Stimulated activated naive CD8-positive, alpha-beta T cell treated with anti-CD3 and anti-CD28 coated beads, Interleukin-15, amount 100 ng/mL, for 72 hours (primary cell): ENCODE data around the gene GPBP1.
"Not testable (repeated sequence)": the region's sequence is repeated elsewhere in the genome, so short reads cannot be mapped to it uniquely, and the experiment has no call there.

Source experiments
- ATAC-seq: fragments of 150-1000 bp; cut with Tn5 transposase; 2 replicates; pipeline ENCODE4 v1.10.0; 2021; ENCODE audit warnings: mild to moderate bottlenecking, moderate library complexity
- DNase-seq, 2 donors: peaks; one replicate each; pipeline ENCODE4 v3.0.0; 2021 to 2022
- H3K27ac Mint-ChIP-seq, 2 donors: one replicate each; pipeline ENCODE4 v1.8.0; 2022; ENCODE audit warnings: mild to moderate bottlenecking in 2 of 2, mixed read lengths in 2 of 2, moderate library complexity in 2 of 2
- H3K27me3 Mint-ChIP-seq: one replicate; pipeline ENCODE4 v1.8.0; 2022; ENCODE audit warnings: mixed read lengths
- H3K4me1 Mint-ChIP-seq: one replicate; pipeline ENCODE4 v1.8.0; 2022; ENCODE audit warnings: mild to moderate bottlenecking, mixed read lengths
- H3K4me3 Mint-ChIP-seq, 2 donors: one replicate each; pipeline ENCODE4 v1.8.0; 2022; ENCODE audit warnings: mild to moderate bottlenecking in 2 of 2, mixed read lengths in 2 of 2, moderate library complexity in 1 of 2
- H3K9me3 Mint-ChIP-seq, 2 donors: one replicate each; pipeline ENCODE4 v1.8.0; 2022; ENCODE audit warnings: mixed read lengths in 2 of 2

GPBP1 gene

DNA sequence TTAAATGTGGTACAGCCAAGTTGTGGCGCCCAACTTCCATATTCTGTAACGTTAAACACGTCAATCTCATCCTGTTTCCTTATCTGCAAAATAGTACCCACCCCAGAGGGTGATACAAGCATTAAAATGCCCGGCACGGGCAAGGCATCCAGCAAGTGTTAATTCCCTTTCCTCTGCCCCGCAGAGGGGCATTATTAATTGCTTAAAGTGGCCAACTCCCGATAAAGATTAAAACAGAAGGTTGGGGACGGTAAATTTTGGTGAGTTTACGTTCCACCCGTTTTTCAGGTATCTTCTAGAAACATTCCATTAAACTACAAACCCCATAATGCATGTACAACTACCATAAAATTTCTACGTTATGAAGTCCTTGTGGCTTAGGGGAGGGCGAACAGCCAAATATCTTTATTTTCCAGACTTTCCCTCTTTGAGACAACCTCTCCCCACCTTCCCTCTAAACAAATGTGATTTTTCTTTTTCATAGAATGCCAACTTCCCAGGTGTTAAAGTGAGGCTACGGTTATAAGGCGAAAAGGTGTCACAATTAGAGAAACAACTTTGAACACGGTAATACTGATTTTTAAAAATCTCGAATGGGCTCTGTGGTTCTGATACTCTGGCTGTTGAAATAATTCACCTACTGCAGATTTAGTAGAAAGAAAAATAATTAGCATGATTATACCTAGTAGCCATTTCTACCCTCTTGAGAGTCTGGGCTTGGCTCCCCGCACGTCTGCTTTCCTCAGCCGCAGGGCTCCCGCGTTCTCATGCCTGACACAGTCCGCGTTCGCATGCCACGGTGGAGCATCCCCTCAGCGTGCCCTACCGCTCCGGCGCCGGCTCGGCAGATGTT, 1.2 kb upstream of the GPBP1 start:
- Mint-ChIP-seq H3K9me3 (no peaks in the 10 kb centered on the region), H3K27me3 (no peaks in the 10 kb centered on the region), H3K4me3 (peak overlapping the region; percentile 93 to 97), H3K4me1 (peaks cover 17% of the 10 kb centered on the region), H3K27ac (peak overlapping the region; percentile 96)
- ATAC-seq = no peak
- DNase-seq = peak in 1 of 2 donors; percentile 16

DNA sequence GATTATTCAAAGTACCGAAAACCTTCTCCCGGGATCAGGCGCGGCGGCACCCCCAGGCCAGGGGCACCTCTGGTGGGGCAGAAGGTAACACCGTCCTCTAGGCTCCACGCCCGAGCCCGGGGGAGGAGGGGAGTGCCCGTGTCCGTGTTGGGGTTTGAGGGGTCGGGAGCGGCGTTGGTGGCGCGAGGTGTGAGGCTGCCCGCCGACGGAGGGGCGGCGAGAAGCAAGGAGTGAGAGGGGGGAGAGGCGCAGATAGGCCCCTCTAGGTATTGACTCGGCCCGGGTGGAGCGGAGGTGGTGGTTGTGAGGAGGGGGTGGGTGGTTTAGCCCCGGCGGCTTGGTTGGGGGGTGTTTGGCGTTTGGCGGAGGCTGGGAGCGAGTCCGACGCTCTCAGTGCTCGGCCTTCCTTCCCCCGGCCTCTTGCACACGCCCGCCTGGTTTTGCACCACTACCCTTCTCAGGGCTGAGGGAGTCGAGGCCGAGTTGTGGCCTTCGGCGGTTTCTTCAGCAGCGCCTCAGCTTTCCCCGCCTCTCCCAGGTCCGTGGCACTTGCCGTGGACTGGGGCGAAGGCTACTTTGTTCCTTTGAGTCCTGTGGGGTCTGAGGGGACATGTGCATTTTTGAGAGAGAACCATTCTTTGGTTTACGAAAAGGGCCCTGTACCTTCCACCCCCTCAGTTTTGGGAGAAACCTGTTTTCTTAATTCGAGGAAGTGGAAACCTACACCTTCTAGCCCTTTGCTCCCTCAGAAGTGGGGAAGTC, 450 bp downstream of the GPBP1 start:
- peak in 1 of 2 donors; percentile 54 for DNase-seq
- H3K9me3 Mint-ChIP-seq = no peaks in the 10 kb centered on the region
- no peaks in the 10 kb centered on the region for H3K27me3 Mint-ChIP-seq
- peaks cover 27% of the 10 kb centered on the region for H3K4me1 Mint-ChIP-seq
- ATAC-seq = peak; percentile 28
- H3K27ac Mint-ChIP-seq = peak overlapping the region; percentile 98 to 99
- peak overlapping the region; percentile 93 to 97 for H3K4me3 Mint-ChIP-seq

DNA sequence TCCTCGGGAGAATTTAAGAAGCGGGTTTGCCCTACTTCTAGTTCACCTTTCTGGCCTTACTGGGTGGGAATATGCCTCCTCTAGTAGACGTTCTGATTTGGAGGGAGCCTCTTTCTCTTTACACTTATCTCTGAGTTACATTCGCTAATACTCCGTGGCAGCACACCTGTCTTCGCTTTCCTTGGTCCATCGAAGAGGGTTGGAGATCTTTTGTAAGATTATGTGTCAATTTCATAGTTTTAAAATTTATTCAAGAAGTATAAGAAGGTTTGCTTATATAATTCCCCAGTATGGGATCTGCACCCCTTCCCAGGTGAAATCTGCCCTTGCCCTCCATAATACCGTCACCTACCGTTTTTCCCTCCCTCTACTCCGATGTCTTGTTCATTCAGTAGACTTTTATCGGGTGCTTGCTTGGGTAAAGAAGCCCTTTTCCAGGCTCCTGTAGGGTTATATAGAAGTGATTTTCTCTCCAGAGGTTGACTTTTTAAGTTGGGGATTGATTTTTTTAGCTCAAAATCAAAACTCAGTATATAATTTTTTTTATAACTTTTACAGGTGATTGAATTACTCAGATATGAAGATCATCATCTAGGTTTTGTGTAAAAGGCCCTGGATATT, 1.1 kb downstream of the GPBP1 start:
- DNase-seq (no peak), ATAC-seq (no peak)
- Mint-ChIP-seq H3K27ac (peak overlapping the region; percentile 98 to 99), H3K9me3 (peaks cover 0 to 4% of the 10 kb centered on the region in 2 donors), H3K4me3 (peak overlapping the region; percentile 93 to 97), H3K4me1 (peaks cover 34% of the 10 kb centered on the region), H3K27me3 (no peaks in the 10 kb centered on the region)

DNA sequence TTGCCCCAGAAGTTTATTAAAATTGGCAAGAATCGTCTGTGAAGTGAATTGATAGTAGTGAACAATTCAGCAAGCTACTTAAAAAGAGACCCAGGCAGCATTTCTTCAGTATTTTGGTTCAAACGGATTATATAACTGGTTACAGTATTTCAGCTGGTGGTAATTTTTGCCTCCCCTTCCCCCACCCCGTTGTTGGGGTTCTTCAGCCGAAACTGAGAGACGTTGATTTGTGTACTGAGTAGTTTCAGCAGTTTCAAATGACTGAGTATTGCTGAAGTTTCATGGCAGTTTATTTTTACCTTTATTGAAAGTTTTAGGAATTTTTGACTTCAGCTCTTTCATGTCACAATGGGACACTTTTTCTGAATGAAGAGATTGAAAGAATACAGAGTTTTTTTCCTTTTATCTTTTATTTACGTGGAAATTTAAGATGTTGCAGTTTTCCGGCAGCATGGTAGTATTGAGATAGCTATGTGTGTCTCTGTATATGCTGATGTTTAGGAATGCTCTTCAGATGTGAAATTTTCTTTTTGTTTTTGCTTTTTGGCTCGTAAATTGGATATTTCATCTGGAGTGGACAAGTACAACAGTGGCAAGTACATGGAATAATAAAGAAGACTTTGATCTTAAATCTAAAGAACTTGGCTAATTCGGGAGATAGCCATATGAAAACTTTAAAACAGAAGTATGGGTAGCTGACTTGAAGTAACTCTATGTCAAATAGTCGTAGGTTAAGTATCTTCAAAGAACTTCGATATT, 1.9 kb downstream of the GPBP1 start:
- ATAC-seq = no peak
- Mint-ChIP-seq H3K27ac (peak overlapping the region; percentile 89 to 98), H3K4me1 (peaks cover 41% of the 10 kb centered on the region), H3K4me3 (peak overlapping the region; percentile 93 to 97), H3K27me3 (no peaks in the 10 kb centered on the region), H3K9me3 (peaks cover 0 to 4% of the 10 kb centered on the region in 2 donors)
- DNase-seq = peak; percentile 36 to 51

DNA sequence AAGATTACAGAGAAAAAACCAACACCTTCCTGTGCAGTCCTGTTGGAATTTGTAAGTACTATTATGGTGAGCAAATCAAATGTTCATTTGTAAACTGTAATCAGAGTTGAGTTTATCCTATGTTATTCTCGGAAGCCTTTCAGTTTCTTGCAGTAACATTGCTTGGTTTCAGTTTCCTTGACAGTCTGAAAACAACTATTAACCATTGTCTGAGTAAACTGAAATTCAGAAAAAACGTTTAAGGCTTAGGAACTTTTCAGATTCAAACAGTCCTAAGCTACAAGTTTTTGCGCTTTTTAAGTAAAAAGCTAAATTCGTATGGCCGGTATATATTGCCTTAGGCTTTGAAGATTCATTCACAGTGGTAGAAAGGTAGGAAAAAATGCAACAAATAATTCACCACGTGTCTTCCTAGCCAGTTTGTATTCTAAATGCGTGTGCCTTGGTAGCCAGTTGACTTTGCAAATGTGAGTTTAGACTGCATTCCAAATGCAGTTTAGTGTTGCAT, 2.5 kb downstream of the GPBP1 start:
- ATAC-seq (no peak), DNase-seq (no peak)
- Mint-ChIP-seq H3K27me3 (no peaks in the 10 kb centered on the region), H3K9me3 (peaks cover 0 to 4% of the 10 kb centered on the region in 2 donors), H3K4me1 (peaks cover 48% of the 10 kb centered on the region), H3K4me3 (peak overlapping the region; percentile 93 to 97), H3K27ac (peak overlapping the region; percentile 54 to 98)

DNA sequence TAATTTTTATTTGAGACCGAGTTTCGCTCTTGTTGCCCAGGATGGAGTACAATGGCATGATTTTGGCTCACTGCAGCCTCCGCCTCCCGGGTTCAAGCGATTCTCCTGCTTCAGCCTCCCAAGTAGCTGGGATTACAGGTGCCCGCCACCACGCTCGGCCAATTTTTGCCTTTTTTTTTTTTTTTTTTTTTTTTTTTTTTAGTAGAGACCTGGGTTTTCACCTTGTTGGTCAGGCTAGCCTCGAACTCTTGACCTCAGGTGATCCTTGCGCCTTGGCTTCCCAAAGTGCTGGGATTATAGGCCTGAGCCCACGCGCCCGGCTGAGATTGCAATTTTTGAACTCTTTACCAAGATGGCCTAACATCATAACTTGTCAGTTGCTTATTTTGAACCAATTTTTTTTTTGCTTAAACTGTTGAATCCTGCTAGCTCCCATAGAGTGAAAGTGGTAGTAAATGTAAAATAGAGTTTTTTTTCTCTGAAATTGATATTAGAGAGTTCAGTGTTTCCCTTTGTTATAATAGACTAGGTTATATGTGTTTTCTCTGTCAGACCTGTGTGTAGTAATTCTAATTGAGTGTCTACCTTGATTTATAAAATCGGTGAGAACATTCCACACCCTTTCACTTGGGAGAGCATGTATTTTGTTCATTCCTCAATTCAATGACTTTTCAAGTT, 3.8 kb downstream of the GPBP1 start:
- Mint-ChIP-seq H3K27ac (peak overlapping the region; percentile 69 to 90), H3K4me3 (peak overlapping the region; percentile 93 to 97), H3K9me3 (peaks cover 0 to 4% of the 10 kb centered on the region in 2 donors), H3K4me1 (peaks cover 42% of the 10 kb centered on the region), H3K27me3 (no peaks in the 10 kb centered on the region)
- no peak for DNase-seq
- ATAC-seq = no peak

DNA sequence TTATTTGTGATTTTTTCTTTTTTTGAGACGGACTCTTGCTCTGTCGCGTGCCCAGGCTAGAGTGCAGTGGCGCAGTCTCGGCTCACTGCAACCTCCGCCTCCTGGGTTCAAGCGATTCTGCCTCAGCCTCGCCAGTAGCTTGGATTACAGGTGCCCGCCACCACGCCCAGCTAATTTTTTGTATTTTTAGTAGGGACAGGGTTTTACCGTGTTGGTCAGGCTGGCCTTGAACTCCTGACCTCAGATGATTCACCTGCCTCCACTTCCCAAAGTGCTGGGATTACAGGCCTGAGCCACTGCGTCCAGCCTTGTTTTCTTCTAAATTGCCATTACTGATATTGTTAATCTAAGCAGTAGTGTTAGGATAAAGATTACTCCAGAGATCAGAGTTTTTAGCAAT, 4.4 kb downstream of the GPBP1 start:
- not testable (repeated sequence) for H3K27me3 Mint-ChIP-seq, ATAC-seq, H3K9me3 Mint-ChIP-seq, DNase-seq
- Mint-ChIP-seq H3K4me3 (peak overlapping the region; percentile 93 to 97), H3K4me1 (peaks cover 42% of the 10 kb centered on the region), H3K27ac (peak overlapping the region in 1 of 2 donors; percentile 27)

DNA sequence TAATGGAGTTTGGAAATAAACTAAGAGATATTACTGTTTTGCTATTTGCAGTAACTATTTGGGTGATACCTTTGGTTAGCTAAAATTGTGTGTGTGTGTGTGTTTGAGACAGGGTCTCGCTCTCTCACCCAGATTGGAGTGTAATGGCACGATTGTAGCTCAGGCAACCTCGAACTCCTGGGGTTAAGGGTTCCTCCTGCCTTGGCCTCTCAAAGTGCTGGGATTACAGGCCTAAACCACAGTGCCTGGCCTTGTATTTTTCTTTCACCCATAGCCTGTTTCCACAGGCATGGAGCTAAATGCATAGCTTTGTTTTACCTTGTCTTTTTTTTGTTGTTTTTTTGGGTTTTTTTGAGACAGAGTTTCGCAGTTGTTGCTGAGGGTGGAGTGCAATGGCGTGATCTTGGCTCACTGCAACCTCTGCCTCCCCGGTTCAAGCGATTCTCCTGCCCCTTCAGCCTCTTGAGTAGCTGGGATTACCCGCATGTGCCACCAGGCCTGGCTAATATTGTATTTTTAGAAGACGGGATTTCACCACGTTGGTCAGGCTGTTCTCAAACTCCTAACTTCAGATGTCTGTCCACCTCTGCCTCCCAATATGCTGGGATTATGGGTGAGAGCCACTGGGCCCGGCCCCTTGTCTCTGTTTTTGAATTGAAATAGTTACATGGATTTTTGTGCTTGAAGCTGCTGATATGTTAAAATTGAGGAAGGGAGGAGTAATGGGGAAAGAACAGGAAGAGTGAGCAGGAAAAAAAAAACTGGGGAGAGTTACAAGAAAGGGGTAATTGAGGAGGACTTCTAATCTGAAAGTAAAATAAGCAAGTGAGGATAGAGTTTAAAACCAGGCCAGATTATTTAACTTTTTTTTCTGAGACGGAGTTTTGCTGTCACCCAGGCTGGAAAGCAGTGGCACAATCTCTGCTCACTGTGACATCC, 5.7 kb downstream of the GPBP1 start:
- no peak for ATAC-seq
- Mint-ChIP-seq H3K27me3 (no peaks in the 10 kb centered on the region), H3K4me3 (peak overlapping the region; percentile 93 to 97), H3K27ac (peak overlapping the region; percentile 36 to 75), H3K9me3 (peaks cover 0 to 8% of the 10 kb centered on the region in 2 donors), H3K4me1 (peaks cover 52% of the 10 kb centered on the region)
- DNase-seq = no peak

DNA sequence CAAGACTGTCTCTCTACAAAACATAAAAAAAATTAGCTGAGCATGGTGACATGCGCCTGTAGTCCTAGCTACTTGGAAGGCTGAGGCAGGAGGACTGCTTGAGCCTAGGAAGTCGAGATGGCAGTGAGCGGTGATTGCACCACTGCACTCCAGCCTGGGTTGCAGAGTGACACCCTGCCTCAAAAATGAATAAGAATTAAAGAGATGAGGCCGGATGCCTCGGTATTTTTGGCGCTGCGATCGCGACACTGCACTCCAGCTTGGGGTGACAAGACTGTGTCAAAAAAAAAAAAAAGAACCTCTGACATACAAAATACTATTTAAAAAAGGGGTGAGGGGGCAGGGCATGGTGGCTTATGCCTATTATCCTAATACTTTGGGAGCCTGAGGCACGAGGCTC, 7.3 kb downstream of the GPBP1 start:
- H3K27ac Mint-ChIP-seq = peak overlapping the region in 1 of 2 donors; percentile 68
- DNase-seq (no peak), ATAC-seq (no peak)
- H3K4me1 Mint-ChIP-seq = peaks cover 67% of the 10 kb centered on the region
- H3K9me3 Mint-ChIP-seq = peaks cover 0 to 8% of the 10 kb centered on the region in 2 donors
- H3K4me3 Mint-ChIP-seq = peak overlapping the region; percentile 69 to 97
- no peaks in the 10 kb centered on the region for H3K27me3 Mint-ChIP-seq

DNA sequence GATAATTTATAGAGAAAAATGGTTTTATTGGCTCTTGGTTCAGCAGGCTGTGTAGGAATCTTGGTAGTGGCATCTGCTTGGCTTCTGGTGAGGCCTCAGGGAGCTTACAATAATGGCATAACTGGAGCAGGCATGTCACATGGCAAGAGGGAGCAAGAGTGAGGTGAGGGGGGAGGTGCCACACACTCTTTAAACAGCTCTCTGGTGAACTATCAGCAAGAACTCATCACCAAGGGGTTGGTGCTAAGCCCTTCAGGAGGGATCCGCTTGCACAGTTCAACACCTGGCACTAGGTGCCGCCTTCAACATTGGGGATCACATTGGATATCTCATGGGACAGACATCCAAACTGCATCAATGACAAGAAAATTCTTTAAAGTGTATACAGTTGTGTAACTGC, 10.5 kb downstream of the GPBP1 start:
- ATAC-seq (peak; percentile 69), DNase-seq (no peak)
- H3K4me1 Mint-ChIP-seq = peaks cover 85% of the 10 kb centered on the region
- peaks cover 0 to 8% of the 10 kb centered on the region in 2 donors for H3K9me3 Mint-ChIP-seq
- no peaks in the 10 kb centered on the region for H3K27me3 Mint-ChIP-seq
- H3K4me3 Mint-ChIP-seq = peak overlapping the region in 1 of 2 donors; percentile 51
- H3K27ac Mint-ChIP-seq = no peak overlapping the region

DNA sequence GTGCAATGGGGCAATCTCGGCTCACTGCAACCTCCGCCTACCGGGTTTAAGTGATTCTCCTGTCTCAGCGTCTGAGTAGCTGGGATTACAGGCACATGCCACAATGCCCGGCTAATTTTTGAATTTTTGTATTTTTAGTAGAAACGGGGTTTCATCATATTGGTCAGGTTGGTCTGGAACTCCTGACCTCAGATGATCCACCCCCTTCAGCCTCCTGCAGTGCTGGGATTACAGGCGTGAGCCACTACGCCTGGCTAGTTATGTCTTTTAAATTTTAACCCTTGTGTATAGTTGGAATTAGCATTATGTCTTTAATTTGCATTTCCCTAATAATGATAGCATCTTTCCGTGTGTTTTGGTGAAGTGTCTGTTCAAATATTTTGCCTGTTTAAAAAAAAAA, 11.5 kb downstream of the GPBP1 start:
- no peak for DNase-seq
- H3K9me3 Mint-ChIP-seq = peaks cover 0 to 5% of the 10 kb centered on the region in 2 donors
- peak overlapping the region; percentile 3 to 44 for H3K4me3 Mint-ChIP-seq
- peaks cover 85% of the 10 kb centered on the region for H3K4me1 Mint-ChIP-seq
- no peaks in the 10 kb centered on the region for H3K27me3 Mint-ChIP-seq
- H3K27ac Mint-ChIP-seq = no peak overlapping the region
- ATAC-seq = no peak

DNA sequence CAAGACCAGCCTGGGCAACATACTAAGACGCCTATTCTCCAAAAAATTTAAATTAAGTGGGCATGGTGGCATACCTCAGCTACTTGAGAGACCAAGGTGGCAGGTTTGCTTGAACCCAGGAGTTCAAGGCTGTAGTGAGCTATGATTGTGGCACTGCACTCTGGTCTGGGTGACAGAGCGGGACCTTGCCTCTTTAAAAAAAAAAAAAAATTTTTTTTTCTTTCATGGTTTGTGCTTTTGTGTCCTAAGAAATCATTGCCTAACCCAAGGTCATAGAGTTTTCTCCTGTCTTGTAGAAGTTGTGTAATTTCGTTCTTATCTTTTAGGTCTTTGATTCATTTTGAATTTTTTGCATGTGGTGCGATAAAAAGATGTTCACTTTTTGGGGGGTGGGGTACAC, 12.3 kb downstream of the GPBP1 start:
- peaks cover 82% of the 10 kb centered on the region for H3K4me1 Mint-ChIP-seq
- H3K27me3 Mint-ChIP-seq = no peaks in the 10 kb centered on the region
- H3K9me3 Mint-ChIP-seq = peaks cover 0 to 5% of the 10 kb centered on the region in 2 donors
- DNase-seq = no peak
- no peak for ATAC-seq
- H3K27ac Mint-ChIP-seq = no peak overlapping the region
- peak overlapping the region; percentile 35 to 44 for H3K4me3 Mint-ChIP-seq

DNA sequence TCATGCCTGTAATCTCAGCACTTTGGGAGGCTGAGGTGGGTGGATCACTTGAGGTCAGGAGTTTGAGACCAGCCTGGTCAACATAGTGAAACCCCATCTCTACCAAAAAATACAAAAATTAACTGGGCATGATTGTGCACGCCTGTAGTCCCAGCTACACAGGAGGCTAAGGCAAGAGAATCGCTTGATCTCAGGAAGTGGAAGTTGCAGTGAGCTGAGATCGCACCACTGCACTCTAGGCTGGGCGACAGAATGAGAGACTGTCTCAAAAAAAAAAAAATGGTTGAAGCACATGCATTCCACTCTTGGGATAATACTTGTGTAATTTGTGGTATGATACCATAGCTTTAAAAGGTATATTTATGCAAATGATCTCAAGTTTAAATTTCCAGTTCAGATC, 14.1 kb downstream of the GPBP1 start:
- not testable (repeated sequence) for H3K9me3 Mint-ChIP-seq, ATAC-seq, H3K27me3 Mint-ChIP-seq, H3K27ac Mint-ChIP-seq, DNase-seq
- peaks cover 91% of the 10 kb centered on the region for H3K4me1 Mint-ChIP-seq
- H3K4me3 Mint-ChIP-seq = peak overlapping the region; percentile 26 to 51
